GM12874 (cell line): Measurements from ENCODE around the gene HCAR3.

Experiments
- CTCF ChIP-seq: IDR thresholded peaks from 2 replicates; pipeline ENCODE4 v1.5.1; 2011; ENCODE audit warnings: low read depth, mild to moderate bottlenecking, control low read depth, low read length, moderate library complexity; ENCODE audit not compliant: insufficient read depth

Gene HCAR3

GRCh38 chr12:122747224-122748135 is 30.9 kb upstream of the HCAR3 start:
- no peak for TF ChIP-seq CTCF

GRCh38 chr12:122743895-122744525 is 27.4 kb upstream of the HCAR3 start:
- TF ChIP-seq CTCF: no peak

- TF ChIP-seq CTCF: no peak
Observed at GRCh38 chr12:122740351-122740750, 23.7 kb upstream of the HCAR3 start.

GRCh38 chr12:122738571-122738970 is 22.0 kb upstream of the HCAR3 start:
- TF ChIP-seq CTCF: no peak

- no peak for TF ChIP-seq CTCF
Observed at GRCh38 chr12:122732611-122733010, 16.0 kb upstream of the HCAR3 start.

- no peak for TF ChIP-seq CTCF
Observed at GRCh38 chr12:122732170-122732569, 15.6 kb upstream of the HCAR3 start.

- TF ChIP-seq CTCF: no peak
Observed at GRCh38 chr12:122730215-122731014, 13.8 kb upstream of the HCAR3 start, which contains the start of gene HCAR1. HCAR1 (minus strand) TSS chr12:122730844; CDS start chr12:122730339, 505 bp downstream.
